ENCODE data around the gene SUMO3. TPM values are rescaled to one million over a fixed set of nuclear protein-coding genes. Genes with fewer than 3 reads are reported as not detected.

The SUMO3 gene
- total and polyA plus RNA-seq, 10 of the 15 experiments (the other 5 are each of a cell fraction or from before 2014, with no cell fraction given), result 14.3 to 164 (median 89.9) TPM

DNA sequence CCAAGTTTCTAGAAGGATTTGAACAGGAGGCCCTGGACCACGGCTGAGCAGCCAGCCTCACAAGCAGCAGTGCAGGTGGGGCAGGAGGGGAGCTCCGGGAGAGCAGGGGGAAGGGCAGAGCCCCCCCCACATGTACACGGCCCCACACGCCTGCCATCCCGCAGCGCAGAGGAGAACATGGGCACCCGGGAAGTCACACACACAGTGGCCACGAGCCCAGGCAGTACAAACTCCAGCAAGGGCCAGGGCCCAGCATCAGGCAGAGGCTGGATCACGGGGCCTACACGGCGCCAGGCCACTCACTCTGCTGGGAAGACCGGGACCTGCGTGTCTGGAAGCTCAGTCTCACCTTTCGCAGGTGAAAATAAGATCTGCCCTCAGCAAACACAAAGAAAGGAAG is 5.2 kb downstream of the SUMO3 start:
- no peak for DNase-seq (ENCODE audit: low read depth, low spot score)
- no TSS peak for BruUV-seq (replicated peaks)
- peak; percentile 19 for TF ChIP-seq POLR2A (IDR thresholded peaks at IDR 0.05; ENCODE audit: low read depth, low read length)
- TF ChIP-seq GABPA (IDR thresholded peaks at IDR 0.05; ENCODE audit: low read depth), result no peak
- H3K36me3 ChIP-seq (ENCODE audit: control insufficient read depth in 2 of 2, insufficient read depth in 2 of 2, low read length in 1 of 2), result peaks cover 12 to 15% of the 10 kb centered on the region in 2 experiments
- no peak for FAIRE-seq
- ATAC-seq, result no peak
- intact Hi-C loops (cut with micrococcal nuclease; ENCODE audit: unreplicated experiment), result no loop called here
- POLR2A ChIA-PET, result no interaction called here
- in situ Hi-C loops (cut with MboI), result no loop called here
- no peaks in the 10 kb centered on the region for H4K20me1 ChIP-seq (ENCODE audit: control insufficient read depth, insufficient read depth)
- no peak overlapping the region for H3K4me2 ChIP-seq (ENCODE audit: control insufficient read depth, insufficient read depth)
- H3K9ac ChIP-seq (ENCODE audit: control insufficient read depth, insufficient read depth, low read length), result no peak overlapping the region
- no peaks in the 10 kb centered on the region for H3K27me3 ChIP-seq (replicated peaks in 1 of 2; ENCODE audit: control insufficient read depth in 2 of 2, insufficient read depth in 2 of 2, low read length in 1 of 2)
- no peaks in the 10 kb centered on the region for H3K9me3 ChIP-seq (replicated peaks; ENCODE audit: control insufficient read depth, insufficient read depth, low read length)
- RAD21 ChIA-PET (ENCODE audit: unreplicated experiment), result no interaction called here
- H3K79me2 ChIP-seq (ENCODE audit: control insufficient read depth, insufficient read depth, low read length), result peaks cover 30% of the 10 kb centered on the region
- 88% methylated on average over 14 of the region's 14 CpGs for WGBS (ENCODE audit: insufficient coverage, insufficient replicate concordance, low lambda C conversion rate, missing lambda C conversion rate)
- H3K4me1 ChIP-seq (ENCODE audit: control insufficient read depth, insufficient read depth, low read length), result no peaks in the 10 kb centered on the region
- no peak overlapping the region for H2AFZ ChIP-seq (ENCODE audit: control insufficient read depth, low read depth, low read length)
- no peak overlapping the region for H3K4me3 ChIP-seq
- SMC1A ChIA-PET (ENCODE audit: uncharacterized antibody, unreplicated experiment), result no interaction called here
- CTCF ChIA-PET, result interaction anchor here (1.3 kb wide), 1 partner anchor 14 kb away, joined by 6 read pairs; no protein-coding TSS in a partner anchor
- H3K27ac ChIP-seq (ENCODE audit: control insufficient read depth, insufficient read depth), result no peak overlapping the region

DNA sequence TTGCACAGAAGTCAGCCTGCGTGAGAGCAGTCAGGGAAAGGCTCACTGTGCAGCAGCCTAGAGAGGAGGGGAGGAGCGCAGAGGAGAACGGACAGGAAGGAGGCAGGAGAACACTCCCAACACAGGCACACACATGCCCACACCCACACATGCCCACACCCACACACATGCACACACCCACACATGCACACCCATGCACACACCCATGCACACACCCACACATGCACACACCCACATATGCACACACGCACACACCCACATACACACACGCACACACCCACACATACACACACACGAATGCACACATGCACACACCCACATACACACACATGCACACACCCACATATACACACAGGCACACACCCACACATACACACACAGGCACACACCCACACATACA is 7.1 kb downstream of the SUMO3 start:
- Histone ChIP-seq H3K79me2 (ENCODE audit: control insufficient read depth, insufficient read depth, low read length) (peaks cover 15% of the 10 kb centered on the region), H4K20me1 (ENCODE audit: control insufficient read depth, insufficient read depth) (no peaks in the 10 kb centered on the region), H3K27me3 (replicated peaks in 1 of 2; ENCODE audit: control insufficient read depth in 2 of 2, insufficient read depth in 2 of 2, low read length in 1 of 2) (no peaks in the 10 kb centered on the region), H3K4me1 (ENCODE audit: control insufficient read depth, insufficient read depth, low read length) (no peaks in the 10 kb centered on the region), H2AFZ (ENCODE audit: control insufficient read depth, low read depth, low read length) (no peak overlapping the region), H3K9ac (ENCODE audit: control insufficient read depth, insufficient read depth, low read length) (no peak overlapping the region), H3K9me3 (replicated peaks; ENCODE audit: control insufficient read depth, insufficient read depth, low read length) (no peaks in the 10 kb centered on the region), H3K4me2 (ENCODE audit: control insufficient read depth, insufficient read depth) (no peak overlapping the region), H3K27ac (ENCODE audit: control insufficient read depth, insufficient read depth) (no peak overlapping the region), H3K4me3 (no peak overlapping the region), H3K36me3 (ENCODE audit: control insufficient read depth in 2 of 2, insufficient read depth in 2 of 2, low read length in 1 of 2) (peaks cover 15 to 16% of the 10 kb centered on the region in 2 experiments)
- RAD21 ChIA-PET (ENCODE audit: unreplicated experiment), result no interaction called here
- intact Hi-C loops (cut with micrococcal nuclease; ENCODE audit: unreplicated experiment), result no loop called here
- POLR2A ChIA-PET, result no interaction called here
- TF ChIP-seq TBL1XR1 (IDR thresholded peaks at IDR 0.05; ENCODE audit: low read depth, low read length), result no peak
- 0 out of 2 replicates have a peak, but pooled peaks have one; percentile 15 for TF ChIP-seq NBN (IDR thresholded peaks at IDR 0.05)
- TF ChIP-seq IRF4 (IDR thresholded peaks at IDR 0.05; ENCODE audit: low read depth, low read length), result no peak
- TF ChIP-seq RB1 (IDR thresholded peaks at IDR 0.05; ENCODE audit: borderline replicate concordance), result no peak
- 0 out of 2 replicates have a peak, but pooled peaks have one; percentile 47 for TF ChIP-seq TCF3 (IDR thresholded peaks at IDR 0.05; ENCODE audit: borderline replicate concordance, insufficient read depth, low read depth, low read length)
- TF ChIP-seq, protein P1, sequence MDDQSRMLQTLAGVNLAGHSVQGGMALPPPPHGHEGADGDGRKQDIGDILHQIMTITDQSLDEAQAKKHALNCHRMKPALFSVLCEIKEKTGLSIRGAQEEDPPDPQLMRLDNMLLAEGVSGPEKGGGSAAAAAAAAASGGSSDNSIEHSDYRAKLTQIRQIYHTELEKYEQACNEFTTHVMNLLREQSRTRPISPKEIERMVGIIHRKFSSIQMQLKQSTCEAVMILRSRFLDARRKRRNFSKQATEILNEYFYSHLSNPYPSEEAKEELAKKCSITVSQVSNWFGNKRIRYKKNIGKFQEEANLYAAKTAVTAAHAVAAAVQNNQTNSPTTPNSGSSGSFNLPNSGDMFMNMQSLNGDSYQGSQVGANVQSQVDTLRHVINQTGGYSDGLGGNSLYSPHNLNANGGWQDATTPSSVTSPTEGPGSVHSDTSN (IDR thresholded peaks at IDR 0.05; ENCODE audit: insufficient replicate concordance, low read depth, low read length), result peak; percentile 2
- TF ChIP-seq POLR2A (IDR thresholded peaks at IDR 0.05; ENCODE audit: low read depth, low read length), result peak; percentile 61
- no peak for TF ChIP-seq KLF5 (IDR thresholded peaks at IDR 0.05; ENCODE audit: partially characterized antibody)
- no peak for TF ChIP-seq ASH2L (IDR thresholded peaks at IDR 0.05; ENCODE audit: borderline replicate concordance, low read depth)
- TF ChIP-seq, protein P2, sequence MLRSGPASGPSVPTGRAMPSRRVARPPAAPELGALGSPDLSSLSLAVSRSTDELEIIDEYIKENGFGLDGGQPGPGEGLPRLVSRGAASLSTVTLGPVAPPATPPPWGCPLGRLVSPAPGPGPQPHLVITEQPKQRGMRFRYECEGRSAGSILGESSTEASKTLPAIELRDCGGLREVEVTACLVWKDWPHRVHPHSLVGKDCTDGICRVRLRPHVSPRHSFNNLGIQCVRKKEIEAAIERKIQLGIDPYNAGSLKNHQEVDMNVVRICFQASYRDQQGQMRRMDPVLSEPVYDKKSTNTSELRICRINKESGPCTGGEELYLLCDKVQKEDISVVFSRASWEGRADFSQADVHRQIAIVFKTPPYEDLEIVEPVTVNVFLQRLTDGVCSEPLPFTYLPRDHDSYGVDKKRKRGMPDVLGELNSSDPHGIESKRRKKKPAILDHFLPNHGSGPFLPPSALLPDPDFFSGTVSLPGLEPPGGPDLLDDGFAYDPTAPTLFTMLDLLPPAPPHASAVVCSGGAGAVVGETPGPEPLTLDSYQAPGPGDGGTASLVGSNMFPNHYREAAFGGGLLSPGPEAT (IDR thresholded peaks at IDR 0.05; ENCODE audit: low read depth), result no peak
- TF ChIP-seq, protein P3, sequence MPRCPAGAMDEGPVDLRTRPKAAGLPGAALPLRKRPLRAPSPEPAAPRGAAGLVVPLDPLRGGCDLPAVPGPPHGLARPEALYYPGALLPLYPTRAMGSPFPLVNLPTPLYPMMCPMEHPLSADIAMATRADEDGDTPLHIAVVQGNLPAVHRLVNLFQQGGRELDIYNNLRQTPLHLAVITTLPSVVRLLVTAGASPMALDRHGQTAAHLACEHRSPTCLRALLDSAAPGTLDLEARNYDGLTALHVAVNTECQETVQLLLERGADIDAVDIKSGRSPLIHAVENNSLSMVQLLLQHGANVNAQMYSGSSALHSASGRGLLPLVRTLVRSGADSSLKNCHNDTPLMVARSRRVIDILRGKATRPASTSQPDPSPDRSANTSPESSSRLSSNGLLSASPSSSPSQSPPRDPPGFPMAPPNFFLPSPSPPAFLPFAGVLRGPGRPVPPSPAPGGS (IDR thresholded peaks at IDR 0.05; ENCODE audit: borderline replicate concordance, insufficient read depth, low read depth, low read length, poor library complexity, severe bottlenecking), result peak; percentile 90
- TF ChIP-seq ATF7 (IDR thresholded peaks at IDR 0.05; ENCODE audit: low read depth), result 0 out of 2 replicates have a peak, but pooled peaks have one; percentile 21
- TF ChIP-seq EGR1 (IDR thresholded peaks at IDR 0.05; ENCODE audit: borderline replicate concordance in 1 of 2, low read depth in 2 of 2, low read length in 2 of 2), result peak in 1 of 2 experiments; percentile 56; a peak in 1 of 3 replicates
- DNase-seq (ENCODE audit: low read depth, low spot score), result no peak
- SMC1A ChIA-PET (ENCODE audit: uncharacterized antibody, unreplicated experiment), result no interaction called here
- 96% methylated on average over 4 of the region's 6 CpGs for WGBS (ENCODE audit: insufficient coverage, insufficient replicate concordance, low lambda C conversion rate, missing lambda C conversion rate)
- no TSS peak for BruUV-seq (replicated peaks)
- peak; percentile 23 for FAIRE-seq
- in situ Hi-C loops (cut with MboI), result no loop called here
- ATAC-seq, result no peak
- CTCF ChIA-PET, result no interaction called here
